CD4-positive, CD25-positive, alpha-beta regulatory T cell (primary cell): ENCODE data around the gene PIK3CD. TPM values are rescaled to one million over a fixed set of nuclear protein-coding genes. Genes with fewer than 3 reads are reported as not detected.
"Not testable (repeated sequence)": the region's sequence is repeated elsewhere in the genome, so short reads cannot be mapped to it uniquely, and the experiment has no call there.

Experiments
- ATAC-seq, 2 donors: fragments of 150-1000 bp; cut with Tn5 transposase; one replicate each; pipeline ENCODE4 v1.10.0; 2021; ENCODE audit warnings: low read depth in 2 of 2, moderate number of reproducible peaks in 2 of 2, moderate library complexity in 1 of 2
- DNase-seq, 3 donors: peaks; one replicate each; pipeline versions ENCODE4 v3.0.0 to v3.0.0-alpha.2; 2012 to 2022; ENCODE audit warnings: mixed read lengths in 1 of 3
- H3K27ac ChIP-seq: one replicate; pipeline ENCODE4 v1.7.0; 2013; ENCODE audit warnings: mild to moderate bottlenecking, low read length; ENCODE audit not compliant: insufficient read depth, poor library complexity, severe bottlenecking
- H3K27me3 ChIP-seq: one replicate; pipeline ENCODE4 v1.7.0; 2013; ENCODE audit warnings: low read length; ENCODE audit not compliant: control insufficient read depth, insufficient read depth
- H3K36me3 ChIP-seq: one replicate; pipeline ENCODE4 v1.7.0; 2013; ENCODE audit warnings: mild to moderate bottlenecking, low read length, moderate library complexity; ENCODE audit not compliant: control insufficient read depth, insufficient read depth
- H3K4me1 ChIP-seq: 2 replicates; pipeline ENCODE4 v1.7.0; 2013; ENCODE audit warnings: mild to moderate bottlenecking, low read length; ENCODE audit not compliant: insufficient read depth, control insufficient read depth, poor library complexity, severe bottlenecking
- H3K4me3 ChIP-seq: one replicate; pipeline ENCODE4 v1.7.0; 2013; ENCODE audit warnings: low read depth, mild to moderate bottlenecking, low read length, moderate library complexity
- H3K9me3 ChIP-seq, 2 experiments: 1 replicate in 1 of 2; 2 replicates in 1 of 2; pipeline ENCODE4 v1.7.0; 2013; ENCODE audit warnings: low read length in 2 of 2, mild to moderate bottlenecking in 1 of 2, moderate library complexity in 1 of 2; ENCODE audit not compliant: control insufficient read depth in 2 of 2
- H3K27ac Mint-ChIP-seq, 3 donors: one replicate each; pipeline ENCODE4 v1.8.0; 2020 to 2022; ENCODE audit warnings: mild to moderate bottlenecking in 3 of 3, mixed read lengths in 3 of 3, moderate library complexity in 2 of 3
- H3K27me3 Mint-ChIP-seq: one replicate; pipeline ENCODE4 v1.8.0; 2022; ENCODE audit warnings: mild to moderate bottlenecking, mixed read lengths
- H3K36me3 Mint-ChIP-seq: one replicate; pipeline ENCODE4 v1.8.0; 2020; ENCODE audit warnings: mixed read lengths
- H3K4me1 Mint-ChIP-seq, 4 donors: one replicate each; pipeline ENCODE4 v1.8.0; 2020 to 2022; ENCODE audit warnings: mixed read lengths in 4 of 4, mild to moderate bottlenecking in 1 of 4
- H3K4me3 Mint-ChIP-seq, 4 donors: one replicate each; pipeline ENCODE4 v1.8.0; 2020 to 2022; ENCODE audit warnings: mild to moderate bottlenecking in 4 of 4, mixed read lengths in 4 of 4, moderate library complexity in 3 of 4
- H3K9me3 Mint-ChIP-seq, 7 donors: one replicate each; pipeline ENCODE4 v1.8.0; 2020 to 2022; ENCODE audit warnings: mixed read lengths in 7 of 7, mild to moderate bottlenecking in 3 of 7, moderate library complexity in 2 of 7
- polyA plus RNA-seq, 4 donors: library from polyadenylated mRNA; unstranded; fragments of 300-500 nt; fragmentation: Illumina TruSeq; gene quantifications; one replicate each; pipeline ENCODE4 v1.2.3, GENCODE V29; 2021
- total RNA-seq: library from RNA; stranded (reverse); gene quantifications from one replicate; pipeline ENCODE4 v1.2.3, GENCODE V29; 2022

PIK3CD gene
- total and polyA plus RNA-seq, 5 donors from 2014 or later = 47.3 to 187 (median 55.4) TPM

DNA sequence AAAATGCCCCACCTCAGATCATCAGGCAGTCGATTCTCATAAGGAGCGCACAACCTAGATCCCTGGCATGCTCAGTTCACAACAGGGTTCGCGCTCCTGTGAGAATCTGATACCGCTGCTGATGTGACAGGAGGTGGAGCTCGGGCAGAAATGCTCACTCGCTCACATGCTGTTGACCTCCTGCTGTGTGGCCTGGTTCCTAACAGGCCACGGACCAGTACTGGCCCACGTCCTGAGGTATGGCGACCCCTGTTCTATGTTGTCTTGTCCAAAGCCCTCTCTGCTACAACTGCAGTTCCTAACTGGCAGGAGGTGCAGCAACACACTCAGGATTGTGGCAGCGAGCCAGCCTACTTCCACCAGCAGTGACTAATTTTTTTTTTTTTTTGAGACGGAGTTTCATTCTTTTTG lies 101.6 kb downstream of the PIK3CD start:
- DNase-seq (no peak), ATAC-seq (no peak)
- peaks cover 62% of the 10 kb centered on the region for H3K36me3 ChIP-seq
- Mint-ChIP-seq H3K4me1 (peaks cover 4 to 25% (median 11%) of the 10 kb centered on the region in 4 donors), H3K9me3 (no peaks in the 10 kb centered on the region), H3K4me3 (no peak overlapping the region), H3K27ac (peak overlapping the region in 2 of 3 donors; percentile 52 to 67), H3K36me3 (peaks cover 40% of the 10 kb centered on the region), H3K27me3 (no peaks in the 10 kb centered on the region)
- no peak overlapping the region for H3K27ac ChIP-seq
- no peaks in the 10 kb centered on the region for H3K9me3 ChIP-seq
- H3K4me3 ChIP-seq = no peak overlapping the region
- no peaks in the 10 kb centered on the region for H3K4me1 ChIP-seq
- no peaks in the 10 kb centered on the region for H3K27me3 ChIP-seq

DNA sequence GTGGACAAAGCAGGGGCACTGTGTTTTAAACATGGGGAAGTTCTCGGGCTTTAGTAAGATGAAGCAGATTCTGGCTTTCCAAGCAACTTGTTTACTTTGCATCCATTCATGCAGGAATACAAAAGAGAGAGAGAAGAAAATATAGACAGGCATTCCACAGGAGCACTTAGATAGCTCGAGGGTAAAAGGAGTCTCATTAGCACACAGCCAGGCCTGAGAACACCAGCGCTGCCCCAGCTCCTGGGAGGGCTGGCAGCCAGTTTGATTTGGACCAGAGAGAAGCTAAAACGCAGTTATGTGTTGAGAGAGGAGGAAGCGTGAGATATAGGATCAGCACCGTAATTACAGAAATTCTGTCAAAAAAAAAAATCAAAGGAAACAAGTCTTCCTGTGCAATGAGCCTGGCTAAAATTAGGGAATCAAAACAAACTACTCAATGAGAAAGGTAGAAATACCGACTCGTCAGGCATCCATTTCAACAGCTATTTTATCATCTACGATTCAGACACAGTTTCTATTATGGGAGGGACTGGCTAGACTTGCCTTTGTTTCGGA lies 104.0 kb downstream of the PIK3CD start:
- Histone ChIP-seq H3K27me3 (no peaks in the 10 kb centered on the region), H3K36me3 (peaks cover 39% of the 10 kb centered on the region), H3K4me1 (no peaks in the 10 kb centered on the region), H3K9me3 (no peaks in the 10 kb centered on the region), H3K27ac (no peak overlapping the region), H3K4me3 (no peak overlapping the region)
- Mint-ChIP-seq H3K27me3 (no peaks in the 10 kb centered on the region), H3K36me3 (peaks cover 24% of the 10 kb centered on the region), H3K4me3 (no peak overlapping the region), H3K4me1 (peaks cover 10 to 42% (median 19%) of the 10 kb centered on the region in 4 donors), H3K9me3 (no peaks in the 10 kb centered on the region), H3K27ac (peak overlapping the region in 1 of 3 donors; percentile 57)
- no peak for DNase-seq
- ATAC-seq = no peak

DNA sequence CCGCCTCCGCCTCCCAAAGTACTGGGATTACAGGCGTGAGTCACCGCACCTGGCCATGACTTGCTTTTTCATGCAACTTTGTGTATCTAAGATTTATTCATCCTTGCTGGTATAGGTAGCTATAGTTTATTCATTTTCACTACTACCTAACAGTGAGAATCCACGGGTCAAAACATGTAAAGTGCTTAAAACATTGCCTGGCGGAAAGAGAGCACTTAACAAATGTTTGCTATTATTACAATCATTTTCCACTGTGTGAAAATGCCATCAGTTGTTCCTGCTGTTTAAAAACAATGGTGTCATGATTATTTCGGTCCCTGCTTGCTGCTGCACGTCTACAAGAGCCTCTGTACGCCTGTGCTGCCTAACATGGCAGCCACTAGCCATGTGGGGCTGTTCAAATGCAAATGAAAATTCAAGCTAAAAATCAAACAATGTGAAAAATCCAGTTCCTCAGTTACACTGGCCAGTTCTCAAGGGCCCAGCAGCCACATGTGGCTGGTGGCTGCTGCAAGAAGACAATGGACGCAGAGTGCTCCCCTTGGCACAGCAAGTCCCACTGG lies 107.1 kb downstream of the PIK3CD start:
- peaks cover 5 to 43% (median 26%) of the 10 kb centered on the region in 4 donors for H3K4me1 Mint-ChIP-seq
- peaks cover 20% of the 10 kb centered on the region for H3K36me3 Mint-ChIP-seq
- ATAC-seq (no peak), DNase-seq (no peak)
- Histone ChIP-seq H3K4me1 (no peaks in the 10 kb centered on the region), H3K4me3 (no peak overlapping the region), H3K27me3 (no peaks in the 10 kb centered on the region), H3K27ac (no peak overlapping the region), H3K9me3 (no peaks in the 10 kb centered on the region), H3K36me3 (peaks cover 21% of the 10 kb centered on the region)
- no peaks in the 10 kb centered on the region for H3K27me3 Mint-ChIP-seq
- H3K4me3 Mint-ChIP-seq = no peak overlapping the region
- peak overlapping the region in 1 of 3 donors; percentile 62 for H3K27ac Mint-ChIP-seq
- H3K9me3 Mint-ChIP-seq = no peaks in the 10 kb centered on the region

DNA sequence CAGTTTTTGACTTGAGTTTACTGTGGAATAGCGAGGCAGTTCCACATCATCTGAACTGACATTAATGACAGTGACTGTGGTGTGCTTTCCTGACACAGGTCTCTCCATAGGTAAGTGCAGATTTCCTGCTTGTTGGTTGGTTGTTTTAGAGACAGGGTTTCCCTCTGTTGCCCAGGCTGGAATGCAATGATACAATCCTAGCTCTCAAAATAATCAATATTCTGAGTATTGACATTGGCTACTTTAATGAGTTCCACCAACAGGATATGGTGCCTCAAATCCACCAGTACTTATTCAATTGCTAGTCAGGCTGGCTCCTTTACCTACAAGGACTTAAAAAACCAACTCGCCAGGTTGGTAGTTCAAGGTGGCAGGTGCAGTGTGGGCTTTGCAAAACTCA lies 108.4 kb downstream of the PIK3CD start:
- Histone ChIP-seq H3K4me1 (no peaks in the 10 kb centered on the region), H3K9me3 (no peaks in the 10 kb centered on the region), H3K27me3 (no peaks in the 10 kb centered on the region), H3K36me3 (peaks cover 12% of the 10 kb centered on the region), H3K27ac (no peak overlapping the region), H3K4me3 (no peak overlapping the region)
- Mint-ChIP-seq H3K36me3 (peaks cover 26% of the 10 kb centered on the region), H3K27ac (no peak overlapping the region), H3K27me3 (no peaks in the 10 kb centered on the region), H3K4me3 (no peak overlapping the region), H3K4me1 (peaks cover 5 to 53% (median 26%) of the 10 kb centered on the region in 4 donors), H3K9me3 (no peaks in the 10 kb centered on the region)
- DNase-seq (no peak), ATAC-seq (no peak)

GRCh38 chr1:9760824-9761223 lies 109.3 kb downstream of the PIK3CD start:
- H3K9me3 ChIP-seq = no peaks in the 10 kb centered on the region
- DNase-seq (no peak), ATAC-seq (no peak)
- H3K27me3 ChIP-seq = no peaks in the 10 kb centered on the region
- H3K4me3 Mint-ChIP-seq = no peak overlapping the region
- H3K36me3 Mint-ChIP-seq = peaks cover 18% of the 10 kb centered on the region
- H3K36me3 ChIP-seq = peaks cover 8% of the 10 kb centered on the region
- H3K4me3 ChIP-seq = no peak overlapping the region
- H3K27ac ChIP-seq = no peak overlapping the region
- H3K27ac Mint-ChIP-seq = peak overlapping the region in 1 of 3 donors; percentile 29
- H3K4me1 ChIP-seq = no peaks in the 10 kb centered on the region
- no peaks in the 10 kb centered on the region for H3K9me3 Mint-ChIP-seq
- H3K4me1 Mint-ChIP-seq = peaks cover 5 to 49% (median 22%) of the 10 kb centered on the region in 4 donors
- H3K27me3 Mint-ChIP-seq = no peaks in the 10 kb centered on the region

DNA sequence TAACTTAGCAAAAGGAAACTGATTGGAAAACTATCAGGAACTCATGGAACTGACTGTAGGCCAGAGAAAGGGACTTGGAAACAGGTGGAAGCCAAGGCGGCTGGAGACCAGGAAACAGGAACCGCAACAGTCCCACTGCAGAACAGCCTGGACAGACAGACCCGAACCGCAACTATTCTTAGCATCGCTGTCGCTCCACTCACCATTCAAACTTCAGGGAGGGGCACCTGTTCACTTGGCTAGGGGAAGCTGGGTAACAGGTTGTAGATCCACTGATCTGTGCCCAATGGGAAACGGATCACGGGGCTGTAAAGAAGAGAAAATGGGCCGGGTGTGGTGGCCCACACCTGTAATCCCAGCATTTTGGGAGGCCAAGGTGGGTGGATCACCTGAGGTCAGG lies 110.3 kb downstream of the PIK3CD start:
- Mint-ChIP-seq H3K36me3 (peaks cover 21% of the 10 kb centered on the region), H3K4me3 (no peak overlapping the region), H3K27me3 (no peaks in the 10 kb centered on the region), H3K4me1 (peaks cover 5 to 49% (median 20%) of the 10 kb centered on the region in 4 donors), H3K27ac (peak overlapping the region in 2 of 3 donors; percentile 33 to 49), H3K9me3 (no peaks in the 10 kb centered on the region)
- Histone ChIP-seq H3K4me1 (no peaks in the 10 kb centered on the region), H3K4me3 (no peak overlapping the region), H3K9me3 (no peaks in the 10 kb centered on the region), H3K27me3 (no peaks in the 10 kb centered on the region), H3K27ac (no peak overlapping the region), H3K36me3 (peaks cover 8% of the 10 kb centered on the region)
- no peak for DNase-seq
- no peak for ATAC-seq

DNA sequence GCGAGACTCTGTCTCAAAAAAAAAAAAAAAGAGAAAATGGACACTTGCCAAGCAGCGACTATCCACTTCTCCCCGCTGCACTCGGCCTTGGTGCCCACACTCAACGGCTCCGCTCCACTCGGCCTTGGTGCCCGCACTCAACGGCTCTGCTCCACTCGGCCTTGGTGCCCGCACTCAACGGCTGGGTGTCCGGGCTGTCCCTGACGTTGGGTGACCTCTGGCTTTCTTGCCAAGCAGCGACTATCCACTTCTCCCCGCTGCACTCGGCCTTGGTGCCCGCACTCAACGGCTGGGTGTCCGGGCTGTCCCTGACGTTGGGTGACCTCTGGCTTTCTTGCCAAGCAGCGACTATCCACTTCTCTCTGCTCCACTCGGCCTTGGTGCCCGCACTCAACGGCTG lies 110.9 kb downstream of the PIK3CD start:
- peak overlapping the region in 1 of 3 donors; percentile 62 for H3K27ac Mint-ChIP-seq
- H3K4me1 Mint-ChIP-seq = peaks cover 5 to 48% (median 20%) of the 10 kb centered on the region in 4 donors
- peaks cover 22% of the 10 kb centered on the region for H3K36me3 Mint-ChIP-seq
- not testable (repeated sequence) for ATAC-seq, H3K4me1 ChIP-seq, H3K9me3 ChIP-seq, H3K9me3 Mint-ChIP-seq, H3K27me3 ChIP-seq, H3K36me3 ChIP-seq, H3K4me3 ChIP-seq, H3K27ac ChIP-seq, DNase-seq, H3K4me3 Mint-ChIP-seq, H3K27me3 Mint-ChIP-seq

- H3K27ac Mint-ChIP-seq = peak overlapping the region in 2 of 3 donors; percentile 57 to 71
- H3K36me3 Mint-ChIP-seq = peaks cover 19% of the 10 kb centered on the region
- no peaks in the 10 kb centered on the region for H3K4me1 ChIP-seq
- no peak overlapping the region for H3K4me3 ChIP-seq
- peaks cover 8% of the 10 kb centered on the region for H3K36me3 ChIP-seq
- H3K27me3 ChIP-seq = no peaks in the 10 kb centered on the region
- no peak for ATAC-seq
- H3K27ac ChIP-seq = no peak overlapping the region
- no peaks in the 10 kb centered on the region for H3K9me3 ChIP-seq
- no peak overlapping the region for H3K4me3 Mint-ChIP-seq
- DNase-seq = no peak
- H3K9me3 Mint-ChIP-seq = no peaks in the 10 kb centered on the region
- peaks cover 5 to 45% (median 19%) of the 10 kb centered on the region in 4 donors for H3K4me1 Mint-ChIP-seq
- H3K27me3 Mint-ChIP-seq = no peaks in the 10 kb centered on the region
Measured at GRCh38 chr1:9763914-9764313, 112.4 kb downstream of the PIK3CD start.
